Measurements from ENCODE around the gene HSD17B14. TPM values are rescaled to one million over a fixed set of nuclear protein-coding genes. Genes with fewer than 3 reads are reported as not detected.

The HSD17B14 gene
- total RNA-seq, 6 experiments from 2014 or later: 3.5 to 78.0 (median 15.7) TPM

DNA sequence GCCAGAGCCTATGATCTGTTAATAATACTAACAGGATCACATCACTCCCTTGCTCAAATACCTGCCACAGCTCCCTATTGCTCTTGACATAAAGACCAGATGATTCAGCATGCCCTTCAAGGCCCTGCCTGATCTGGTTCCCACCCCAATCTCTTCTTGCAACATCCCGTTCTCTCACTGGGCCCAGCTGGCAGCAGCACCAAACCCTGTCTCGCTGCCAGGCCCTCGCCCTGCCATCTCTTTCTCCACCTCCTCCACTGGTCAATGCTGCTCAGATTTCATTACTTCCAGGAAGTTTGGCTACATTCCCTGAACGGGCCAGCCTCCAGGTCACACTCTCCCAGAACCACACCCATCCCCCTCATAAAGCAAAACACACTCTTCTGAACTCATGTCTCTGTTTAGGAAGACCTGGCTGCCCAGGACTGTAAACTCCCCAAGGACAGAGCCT lies 16.9 kb downstream of the HSD17B14 start:
- WGBS (ENCODE audit: insufficient coverage, low coverage, low lambda C conversion rate, missing lambda C conversion rate): 19% methylated on average over 4 of the region's 4 CpGs
- no peaks in the 10 kb centered on the region for H3K9me3 ChIP-seq
- intact Hi-C loops (cut with DNase I): no loop called here
- no peaks in the 10 kb centered on the region for H3K36me3 ChIP-seq
- ATAC-seq (peak; percentile 77 to 85 (median 85)), DNase-seq (peak; percentile 85 to 96 (median 93))
- no peak overlapping the region for H3K4me3 ChIP-seq
- peak overlapping the region in 2 of 3 donors; percentile 70 to 80 for H3K27ac ChIP-seq
- no peaks in the 10 kb centered on the region for H3K27me3 ChIP-seq
- TF ChIP-seq, protein P1, sequence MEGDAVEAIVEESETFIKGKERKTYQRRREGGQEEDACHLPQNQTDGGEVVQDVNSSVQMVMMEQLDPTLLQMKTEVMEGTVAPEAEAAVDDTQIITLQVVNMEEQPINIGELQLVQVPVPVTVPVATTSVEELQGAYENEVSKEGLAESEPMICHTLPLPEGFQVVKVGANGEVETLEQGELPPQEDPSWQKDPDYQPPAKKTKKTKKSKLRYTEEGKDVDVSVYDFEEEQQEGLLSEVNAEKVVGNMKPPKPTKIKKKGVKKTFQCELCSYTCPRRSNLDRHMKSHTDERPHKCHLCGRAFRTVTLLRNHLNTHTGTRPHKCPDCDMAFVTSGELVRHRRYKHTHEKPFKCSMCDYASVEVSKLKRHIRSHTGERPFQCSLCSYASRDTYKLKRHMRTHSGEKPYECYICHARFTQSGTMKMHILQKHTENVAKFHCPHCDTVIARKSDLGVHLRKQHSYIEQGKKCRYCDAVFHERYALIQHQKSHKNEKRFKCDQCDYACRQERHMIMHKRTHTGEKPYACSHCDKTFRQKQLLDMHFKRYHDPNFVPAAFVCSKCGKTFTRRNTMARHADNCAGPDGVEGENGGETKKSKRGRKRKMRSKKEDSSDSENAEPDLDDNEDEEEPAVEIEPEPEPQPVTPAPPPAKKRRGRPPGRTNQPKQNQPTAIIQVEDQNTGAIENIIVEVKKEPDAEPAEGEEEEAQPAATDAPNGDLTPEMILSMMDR (IDR thresholded peaks at IDR 0.05): no peak
- TF ChIP-seq POLR2A (IDR thresholded peaks at IDR 0.05): no peak
- peaks cover 0 to 41% (median 9%) of the 10 kb centered on the region in 4 donors for H3K4me1 ChIP-seq

- no peak for TF ChIP-seq POLR2A (IDR thresholded peaks at IDR 0.05)
- TF ChIP-seq, protein P1 (IDR thresholded peaks at IDR 0.05): no peak
- WGBS (ENCODE audit: insufficient coverage, low coverage, low lambda C conversion rate, missing lambda C conversion rate): 42% methylated on average over 7 of the region's 9 CpGs
- intact Hi-C loops (cut with DNase I): no loop called here
- Histone ChIP-seq H3K27me3 (no peaks in the 10 kb centered on the region), H3K9me3 (no peaks in the 10 kb centered on the region), H3K4me3 (no peak overlapping the region), H3K4me1 (peaks cover 0 to 47% (median 9%) of the 10 kb centered on the region in 4 donors), H3K36me3 (no peaks in the 10 kb centered on the region), H3K27ac (peak overlapping the region in 2 of 3 donors; percentile 70 to 80)
- peak; percentile 4 to 71 (median 28) for ATAC-seq
- DNase-seq: peak in 1 of 3 donors; percentile 62
Measured at GRCh38 chr19:48818234-48818820, 18.0 kb downstream of the HSD17B14 start.

GRCh38 chr19:48817585-48818124 lies 18.6 kb downstream of the HSD17B14 start:
- Histone ChIP-seq H3K36me3 (no peaks in the 10 kb centered on the region), H3K4me1 (peaks cover 0 to 53% (median 9%) of the 10 kb centered on the region in 4 donors), H3K27me3 (no peaks in the 10 kb centered on the region), H3K9me3 (no peaks in the 10 kb centered on the region), H3K4me3 (no peak overlapping the region), H3K27ac (peak overlapping the region in 2 of 3 donors; percentile 70 to 80)
- ATAC-seq (no peak), DNase-seq (no peak)
- WGBS (ENCODE audit: insufficient coverage, low coverage, low lambda C conversion rate, missing lambda C conversion rate): 51% methylated on average over 3 of the region's 5 CpGs
- intact Hi-C loops (cut with DNase I): no loop called here
- TF ChIP-seq, protein P1 (IDR thresholded peaks at IDR 0.05): no peak
- TF ChIP-seq POLR2A (IDR thresholded peaks at IDR 0.05): no peak

DNA sequence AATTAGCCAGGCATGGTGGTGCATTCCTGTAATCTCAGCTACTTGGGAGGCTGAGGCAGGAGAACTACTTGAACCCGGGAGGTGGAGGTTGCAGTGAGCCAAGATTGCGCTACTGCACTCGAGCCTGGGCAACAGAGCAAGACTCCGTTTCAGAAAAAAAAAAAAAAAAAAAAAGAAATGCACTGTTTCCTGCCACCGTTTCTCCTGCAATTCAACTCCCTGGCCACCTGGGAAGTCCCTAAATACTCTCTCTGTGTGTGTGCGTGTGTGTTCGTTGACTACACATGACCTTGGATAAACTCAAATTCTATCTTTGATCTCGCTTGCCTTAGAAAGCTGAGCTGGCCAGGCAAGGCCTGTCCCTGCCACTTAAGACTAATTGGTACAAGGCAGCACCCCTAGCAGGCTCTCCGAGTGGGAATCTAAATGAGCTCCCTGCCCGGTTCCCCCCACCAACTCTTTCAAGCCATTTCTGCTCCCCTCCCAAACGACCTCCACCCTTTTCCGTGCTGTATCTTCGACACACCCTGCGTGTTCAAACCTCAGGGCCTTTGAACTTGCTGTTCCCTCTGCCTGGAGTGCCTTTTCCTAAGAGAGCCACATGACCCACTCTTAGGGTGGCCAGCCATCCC lies 20.3 kb downstream of the HSD17B14 start:
- intact Hi-C loops (cut with DNase I): no loop called here
- no peak overlapping the region for H3K4me3 ChIP-seq
- ATAC-seq (peak in 3 of 4 donors; percentile 7 to 34 (median 11)), DNase-seq (no peak)
- H3K4me1 ChIP-seq: peaks cover 0 to 61% (median 9%) of the 10 kb centered on the region in 4 donors
- H3K36me3 ChIP-seq: no peaks in the 10 kb centered on the region
- peak overlapping the region in 2 of 3 donors; percentile 28 to 80 for H3K27ac ChIP-seq
- TF ChIP-seq, protein P1 (IDR thresholded peaks at IDR 0.05): peak in 2 of 4 donors; percentile 8 to 26
- TF ChIP-seq POLR2A (IDR thresholded peaks at IDR 0.05): no peak
- WGBS (ENCODE audit: insufficient coverage, low coverage, low lambda C conversion rate, missing lambda C conversion rate): 28% methylated on average over 10 of the region's 14 CpGs
- no peaks in the 10 kb centered on the region for H3K27me3 ChIP-seq
- no peaks in the 10 kb centered on the region for H3K9me3 ChIP-seq

Measured in right lobe of liver (tissue), 6 donors.